GM21529 (cell line): ENCODE data around the gene TNS1.

ENCODE experiments used
- ATAC-seq: cut with Tn5 transposase; IDR thresholded peaks from one replicate; pipeline ENCODE4 v1.9.1; 2021; ENCODE audit not compliant: unreplicated experiment

Gene TNS1

GRCh38 chr2:217947383-217948350, 55.1 kb downstream of the TNS1 start:
- no peak for ATAC-seq

DNA sequence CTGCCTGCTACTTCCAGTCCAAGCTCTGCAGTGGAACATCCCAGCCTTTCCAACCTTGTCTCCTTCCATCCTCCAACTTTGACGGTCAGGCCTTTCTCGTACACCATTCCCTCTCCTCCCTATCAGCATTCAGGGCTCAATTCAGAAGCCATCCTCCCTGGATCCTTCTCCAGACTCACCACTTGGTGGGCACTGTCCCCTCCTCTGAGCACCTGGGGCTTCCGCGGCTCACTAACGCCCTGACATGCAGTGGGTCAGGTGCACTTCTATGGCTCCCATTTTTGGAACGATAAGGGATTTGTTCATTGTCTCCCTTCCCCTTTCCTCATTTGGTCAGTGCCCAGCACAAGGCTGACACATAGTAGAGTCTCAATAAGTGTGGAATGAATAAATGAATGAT, 56.7 kb downstream of the TNS1 start:
- ATAC-seq: no peak

GRCh38 chr2:217945530-217945929, 57.3 kb downstream of the TNS1 start:
- no peak for ATAC-seq

DNA sequence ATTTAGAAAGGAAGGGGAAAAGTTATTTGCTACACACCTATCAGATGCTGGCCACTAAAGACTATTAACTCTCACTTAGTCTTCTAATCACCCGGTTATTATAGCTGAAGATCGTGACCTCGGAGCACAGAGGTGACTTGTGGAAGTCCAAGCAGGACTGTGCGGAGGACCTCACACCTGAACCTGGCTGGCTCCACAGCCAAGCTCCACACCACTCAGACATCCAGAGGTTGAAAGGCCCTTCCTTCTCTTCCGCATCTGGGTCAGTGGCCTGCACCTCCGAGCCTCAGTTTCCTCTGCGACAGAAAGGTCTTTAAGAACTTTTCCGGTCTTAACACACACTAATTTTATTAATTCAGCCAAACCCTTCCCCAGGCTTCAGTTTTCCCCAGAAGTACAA, 57.9 kb downstream of the TNS1 start:
- no peak for ATAC-seq

DNA sequence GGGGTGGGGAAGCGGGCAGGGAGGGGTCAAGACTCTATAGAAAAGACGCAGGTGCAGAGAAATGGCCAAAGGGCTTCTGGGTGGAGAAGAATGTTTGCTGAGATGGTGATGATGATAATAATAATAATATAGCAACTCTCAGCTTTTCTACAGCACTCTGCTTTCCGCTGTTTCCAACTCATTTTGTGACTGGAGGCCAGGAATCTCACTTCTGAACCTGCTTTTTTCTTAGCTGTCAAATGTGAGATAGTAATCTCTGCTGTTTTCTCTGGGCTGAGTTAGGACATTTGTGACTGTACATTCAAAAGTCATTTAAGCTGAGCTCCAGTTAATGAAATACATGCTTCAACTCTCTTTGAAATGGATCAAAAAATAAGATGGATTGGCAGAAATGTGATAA, 58.4 kb downstream of the TNS1 start:
- no peak for ATAC-seq

DNA sequence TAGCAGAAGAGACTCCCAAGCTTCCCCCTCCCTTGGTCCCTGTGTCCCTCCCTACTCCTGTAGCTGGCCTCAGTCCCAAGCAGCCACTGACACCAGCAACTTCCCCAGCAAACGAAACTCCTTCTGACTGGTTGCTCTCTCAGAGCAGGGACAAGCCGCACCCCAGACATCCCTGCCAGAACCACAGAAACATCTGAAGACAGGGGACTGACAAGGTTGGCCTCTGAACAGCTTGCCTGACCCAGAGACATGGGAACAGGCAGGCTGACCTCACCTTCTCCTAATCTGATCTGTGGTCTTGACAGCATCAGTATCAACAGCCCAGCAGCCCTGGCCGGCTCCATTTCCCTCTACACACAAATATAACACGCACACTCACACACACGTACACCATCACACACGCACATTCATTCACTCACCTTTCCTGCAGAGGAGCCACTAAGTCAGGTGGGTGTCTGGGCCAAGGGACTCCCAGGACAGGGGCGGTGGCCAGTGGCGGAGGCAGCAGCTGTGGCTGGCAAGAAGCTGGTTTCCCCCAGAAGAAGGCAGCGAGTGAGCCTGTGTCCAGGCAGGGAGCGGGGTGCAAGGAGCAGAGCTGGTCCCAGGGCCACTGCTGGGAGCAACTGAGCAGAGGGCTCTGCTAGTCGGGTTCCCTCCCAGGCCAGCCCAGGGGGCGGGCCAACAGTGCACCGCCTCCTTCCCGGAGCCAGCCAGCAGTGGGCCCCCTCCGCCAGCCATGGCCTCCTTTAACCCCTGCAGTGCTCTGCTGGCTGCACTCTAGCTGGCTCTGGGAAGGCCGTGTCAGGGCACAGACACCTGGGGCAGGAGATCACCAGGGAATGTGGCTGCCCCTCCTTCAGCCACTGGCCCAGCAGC, 59.1 kb downstream of the TNS1 start:
- ATAC-seq: no peak

GRCh38 chr2:217942731-217943335, 60.0 kb downstream of the TNS1 start:
- no peak for ATAC-seq

DNA sequence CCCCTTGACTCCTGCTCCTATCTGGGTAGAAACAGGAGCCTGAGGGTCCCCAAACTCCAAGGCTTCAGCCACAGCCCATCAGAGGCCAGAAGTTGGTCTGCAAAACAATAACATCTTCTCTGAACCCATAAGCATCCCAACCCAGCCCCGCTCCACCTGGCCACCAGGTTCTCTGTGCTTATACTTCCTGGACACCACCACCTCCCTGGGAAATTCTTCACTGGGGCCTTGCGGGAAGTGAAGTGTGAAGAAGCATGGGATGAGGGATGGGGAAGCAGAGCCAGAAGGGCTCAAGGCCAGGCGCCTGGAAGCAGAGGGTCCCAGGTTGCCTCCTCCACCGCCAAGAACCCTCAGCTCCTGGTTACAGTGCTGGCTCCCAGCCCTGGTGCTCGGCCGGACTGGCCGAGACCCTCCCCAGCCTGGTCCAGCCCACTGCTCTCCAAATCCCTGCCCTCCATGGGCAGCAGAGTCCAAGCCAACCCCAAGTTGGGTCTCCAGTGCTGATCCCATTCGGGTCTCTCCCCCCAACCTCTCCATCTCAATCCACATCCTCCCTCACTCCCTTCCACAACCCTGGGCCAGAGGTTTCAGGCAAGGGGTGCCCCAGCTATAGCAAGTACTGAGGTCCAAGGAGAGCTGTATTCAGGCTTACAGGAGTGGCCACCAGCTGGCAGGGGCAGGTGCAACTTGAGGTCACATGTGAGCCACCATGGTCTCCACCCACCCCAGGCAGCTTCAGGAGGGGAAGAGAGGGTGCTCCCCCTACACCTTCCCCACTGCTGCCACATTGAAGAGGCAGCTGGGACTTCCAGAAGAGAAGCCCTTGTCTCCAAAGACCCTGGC, 60.7 kb downstream of the TNS1 start:
- ATAC-seq: no peak

GRCh38 chr2:217941339-217941738, 61.5 kb downstream of the TNS1 start:
- no peak for ATAC-seq

GRCh38 chr2:217940261-217941220, 62.3 kb downstream of the TNS1 start:
- no peak for ATAC-seq

- ATAC-seq: no peak
Measured at GRCh38 chr2:217939629-217940245, 63.1 kb downstream of the TNS1 start.

- no peak for ATAC-seq
Measured at GRCh38 chr2:217939220-217939619, 63.6 kb downstream of the TNS1 start.

DNA sequence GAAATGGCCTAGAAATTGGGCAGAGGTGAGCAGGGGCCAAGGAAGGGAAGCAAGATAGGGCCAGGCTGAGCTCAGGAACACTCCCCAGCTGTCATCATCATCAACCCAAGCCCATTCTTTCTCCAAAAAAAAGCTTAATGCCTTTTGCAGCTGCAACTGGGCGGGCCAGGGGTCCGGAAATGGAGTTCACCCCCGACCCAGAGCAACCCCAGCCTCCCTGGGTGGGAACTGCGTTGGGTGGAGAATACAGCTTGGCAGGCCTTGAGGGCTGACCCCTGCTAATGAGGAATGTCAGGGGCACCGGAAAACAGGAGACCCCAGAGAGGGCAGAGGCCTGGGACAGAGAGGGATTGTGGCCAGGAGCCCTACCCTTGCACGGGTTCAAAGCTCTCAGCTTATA, 64.8 kb downstream of the TNS1 start:
- ATAC-seq: no peak

DNA sequence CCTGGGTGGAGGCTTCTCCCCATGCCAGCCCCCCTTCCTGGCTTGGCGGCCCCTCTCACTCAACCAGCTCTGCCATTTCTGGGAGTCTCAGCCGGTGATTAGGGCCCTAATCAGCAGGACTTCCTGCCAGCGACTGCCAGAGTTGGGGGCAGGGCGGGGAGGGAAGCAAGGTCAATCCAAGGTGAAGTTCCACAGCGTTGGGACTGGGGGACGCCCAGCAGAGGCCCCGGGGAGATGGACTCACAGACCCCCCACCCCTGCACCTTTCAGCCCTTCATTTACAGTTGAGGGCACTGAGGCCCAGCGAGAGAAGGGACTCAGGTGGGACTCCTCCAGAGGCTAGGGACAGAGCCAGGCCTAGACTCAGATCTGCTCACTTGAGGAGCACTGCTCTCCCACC, 65.3 kb downstream of the TNS1 start:
- ATAC-seq: no peak

DNA sequence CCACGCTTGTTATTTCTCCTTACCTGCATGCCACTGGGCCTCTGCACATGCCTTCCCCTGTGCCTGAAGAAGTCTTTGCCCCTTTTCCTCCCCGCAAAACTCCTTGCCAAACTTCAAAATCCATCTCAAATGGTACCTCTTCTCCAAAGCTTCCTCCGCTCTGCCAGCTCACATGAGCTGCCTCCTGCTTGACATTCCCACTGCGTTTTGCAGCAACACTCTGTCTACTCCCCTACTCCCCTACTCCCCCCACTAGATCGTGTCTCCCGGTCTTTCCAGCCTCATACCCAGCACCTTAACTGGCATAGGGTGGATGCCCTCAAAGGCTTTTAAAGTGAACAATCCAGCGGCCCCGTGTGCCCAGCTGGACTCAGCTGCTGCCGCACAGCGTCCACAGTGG, 65.8 kb downstream of the TNS1 start:
- ATAC-seq: no peak

DNA sequence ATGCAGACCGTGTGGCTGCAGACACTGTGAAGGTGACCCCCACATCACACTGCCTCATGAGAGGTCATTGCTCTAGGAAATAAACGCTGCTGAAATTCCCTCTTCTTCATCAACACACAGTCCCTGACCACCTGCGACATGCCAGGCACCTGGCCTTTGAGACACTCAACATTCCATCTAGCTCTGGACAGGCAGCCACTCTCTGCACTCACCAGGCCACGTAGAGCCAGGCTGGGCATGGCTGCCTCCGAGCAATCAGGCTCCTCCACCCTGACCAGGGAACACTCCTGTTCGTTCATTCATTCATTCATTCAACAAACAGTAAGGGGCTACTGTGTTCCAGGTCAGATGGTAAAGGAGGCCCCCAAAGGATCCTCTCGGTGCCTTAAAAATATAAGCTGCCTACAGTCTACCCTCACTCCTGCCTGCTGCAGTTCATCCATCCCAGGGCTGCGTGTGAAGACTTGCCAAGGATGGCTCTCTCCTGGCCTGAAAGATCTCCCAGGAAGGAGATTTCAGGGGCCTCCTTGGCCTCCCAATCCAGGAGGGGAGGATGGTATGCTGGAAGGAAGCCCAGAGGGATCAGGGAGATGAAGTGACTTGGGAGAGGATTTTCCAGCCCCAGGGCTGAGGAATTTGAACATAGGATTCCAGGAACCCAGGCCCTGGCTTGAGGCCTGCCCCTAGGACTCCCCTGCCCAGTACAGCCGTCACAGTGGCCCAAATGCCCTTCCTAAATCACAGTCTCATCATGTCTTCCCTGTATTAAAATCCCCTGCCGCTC, 66.7 kb downstream of the TNS1 start:
- no peak for ATAC-seq

DNA sequence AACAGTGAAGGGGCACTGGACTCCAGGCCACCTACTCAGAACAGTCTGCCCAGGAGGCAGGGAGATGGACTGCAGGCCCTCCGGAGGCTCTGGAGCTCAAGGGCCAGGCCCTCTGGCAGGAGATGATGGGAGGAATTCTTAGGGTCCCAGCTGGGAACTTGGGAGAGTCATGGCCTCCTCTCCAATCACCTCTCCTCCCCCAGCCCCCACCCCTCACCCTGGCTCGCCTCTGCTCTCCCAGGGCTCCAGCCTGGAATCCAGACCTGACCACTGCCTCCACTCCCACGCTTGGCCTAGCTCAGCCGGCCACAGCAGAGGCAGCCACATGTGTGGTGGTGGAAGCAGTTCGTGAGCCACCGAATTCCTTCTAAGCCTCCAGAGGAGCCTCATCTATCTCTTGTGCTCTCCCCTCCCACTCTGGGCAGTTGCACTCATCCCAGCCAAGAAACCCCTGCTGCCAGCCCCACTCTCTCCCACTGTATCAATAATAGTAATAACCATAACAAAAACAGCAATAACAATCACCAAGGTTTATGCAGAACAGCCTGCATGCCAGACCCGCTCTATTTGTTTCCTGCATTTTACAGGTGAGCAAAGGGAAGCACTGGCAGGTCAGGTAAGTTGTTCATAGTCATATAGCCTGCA, 67.4 kb downstream of the TNS1 start:
- ATAC-seq: no peak
